ENCODE data around the gene FAM184A. TPM values are rescaled to one million over a fixed set of nuclear protein-coding genes. Genes with fewer than 3 reads are reported as not detected.

FAM184A gene
- total and polyA plus RNA-seq, 2 experiments from 2014 or later: 13.7 to 18.6 TPM

DNA sequence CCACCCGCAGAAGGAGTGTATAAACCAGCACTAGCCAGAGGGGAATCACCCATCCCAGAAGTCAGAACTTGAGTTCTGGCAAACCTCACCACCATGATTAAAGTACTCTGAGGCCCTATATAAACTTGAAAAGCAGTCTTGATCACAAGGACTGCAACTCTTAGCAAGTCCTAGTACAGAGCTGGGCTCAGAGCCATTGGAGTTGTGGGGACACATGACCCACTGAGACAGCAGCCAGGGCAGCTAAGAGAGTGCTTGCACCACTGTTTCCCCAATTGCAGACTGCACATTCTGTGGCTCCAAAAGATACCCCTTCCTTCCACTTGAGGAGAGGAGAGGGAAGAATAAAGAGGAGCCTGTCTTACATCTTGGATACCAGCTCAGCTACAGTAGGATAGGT is 138.8 kb downstream of the FAM184A start:
- Histone ChIP-seq H3K79me2 (replicated peaks; ENCODE audit: insufficient read depth) (peaks cover 53% of the 10 kb centered on the region), H3K4me2 (no peak overlapping the region), H3K27ac (ENCODE audit: low read depth) (no peak overlapping the region), H4K20me1 (replicated peaks; ENCODE audit: insufficient read depth) (no peaks in the 10 kb centered on the region), H3K4me3 (no peak overlapping the region), H3K27me3 (ENCODE audit: insufficient read depth) (no peaks in the 10 kb centered on the region), H3K4me1 (ENCODE audit: insufficient read depth) (0 out of 2 replicates have a peak, but pooled peaks cover 3% of the 10 kb centered on the region), H2AFZ (no peak overlapping the region), H3F3A (replicated peaks; ENCODE audit: low read depth) (0 out of 2 replicates have a peak, but pooled peaks cover under 1% of the 10 kb centered on the region), H3K36me3 (ENCODE audit: insufficient read depth) (peaks cover 3% of the 10 kb centered on the region; the same call in 1 of the 2 replicates), H3K9me2 (ENCODE audit: insufficient read depth) (no peaks in the 10 kb centered on the region; the same call in 1 of the 2 replicates)
- Mint-ChIP-seq H3K36me3 (ENCODE audit: low read depth) (peaks cover 77% of the 10 kb centered on the region), H3K4me1 (peaks cover 6% of the 10 kb centered on the region), H3K4me3 (no peak overlapping the region), H3K27me3 (ENCODE audit: insufficient read depth, low read depth, poor library complexity) (peaks cover 8% of the 10 kb centered on the region), H3K27ac (no peak overlapping the region), H3K9me3 (peaks cover 61% of the 10 kb centered on the region)
- ATAC-seq (no peak), DNase-seq (ENCODE audit: low spot score) (no peak)
- TF ChIP-seq, protein P1, sequence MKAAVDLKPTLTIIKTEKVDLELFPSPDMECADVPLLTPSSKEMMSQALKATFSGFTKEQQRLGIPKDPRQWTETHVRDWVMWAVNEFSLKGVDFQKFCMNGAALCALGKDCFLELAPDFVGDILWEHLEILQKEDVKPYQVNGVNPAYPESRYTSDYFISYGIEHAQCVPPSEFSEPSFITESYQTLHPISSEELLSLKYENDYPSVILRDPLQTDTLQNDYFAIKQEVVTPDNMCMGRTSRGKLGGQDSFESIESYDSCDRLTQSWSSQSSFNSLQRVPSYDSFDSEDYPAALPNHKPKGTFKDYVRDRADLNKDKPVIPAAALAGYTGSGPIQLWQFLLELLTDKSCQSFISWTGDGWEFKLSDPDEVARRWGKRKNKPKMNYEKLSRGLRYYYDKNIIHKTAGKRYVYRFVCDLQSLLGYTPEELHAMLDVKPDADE (IDR thresholded peaks at IDR 0.05): no peak
- TF ChIP-seq, protein P2, sequence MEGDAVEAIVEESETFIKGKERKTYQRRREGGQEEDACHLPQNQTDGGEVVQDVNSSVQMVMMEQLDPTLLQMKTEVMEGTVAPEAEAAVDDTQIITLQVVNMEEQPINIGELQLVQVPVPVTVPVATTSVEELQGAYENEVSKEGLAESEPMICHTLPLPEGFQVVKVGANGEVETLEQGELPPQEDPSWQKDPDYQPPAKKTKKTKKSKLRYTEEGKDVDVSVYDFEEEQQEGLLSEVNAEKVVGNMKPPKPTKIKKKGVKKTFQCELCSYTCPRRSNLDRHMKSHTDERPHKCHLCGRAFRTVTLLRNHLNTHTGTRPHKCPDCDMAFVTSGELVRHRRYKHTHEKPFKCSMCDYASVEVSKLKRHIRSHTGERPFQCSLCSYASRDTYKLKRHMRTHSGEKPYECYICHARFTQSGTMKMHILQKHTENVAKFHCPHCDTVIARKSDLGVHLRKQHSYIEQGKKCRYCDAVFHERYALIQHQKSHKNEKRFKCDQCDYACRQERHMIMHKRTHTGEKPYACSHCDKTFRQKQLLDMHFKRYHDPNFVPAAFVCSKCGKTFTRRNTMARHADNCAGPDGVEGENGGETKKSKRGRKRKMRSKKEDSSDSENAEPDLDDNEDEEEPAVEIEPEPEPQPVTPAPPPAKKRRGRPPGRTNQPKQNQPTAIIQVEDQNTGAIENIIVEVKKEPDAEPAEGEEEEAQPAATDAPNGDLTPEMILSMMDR (conservative IDR thresholded peaks at IDR 0.05; ENCODE audit: low read depth in 2 of 2): no peak
- TF ChIP-seq STAT1 (IDR thresholded peaks at IDR 0.05; ENCODE audit: unreplicated experiment) (no peak), JUNB (IDR thresholded peaks at IDR 0.05; ENCODE audit: unreplicated experiment) (no peak), EZH2phosphoT487 (IDR thresholded peaks at IDR 0.05; ENCODE audit: unreplicated experiment) (no peak), EZH2 (IDR thresholded peaks at IDR 0.05; ENCODE audit: low read depth, unreplicated experiment) (no peak), CREB1 (CRISPR knock-in tag; IDR thresholded peaks at IDR 0.05; ENCODE audit: low read depth) (no peak), ZNF114 (CRISPR knock-in tag; IDR thresholded peaks at IDR 0.05) (no peak), ZNF331 (CRISPR knock-in tag; IDR thresholded peaks at IDR 0.05; ENCODE audit: low read depth) (no peak), POLR2AphosphoS5 (IDR thresholded peaks at IDR 0.05; ENCODE audit: low read depth) (no peak), NANOG (IDR thresholded peaks at IDR 0.05; ENCODE audit: borderline replicate concordance) (no peak)
- TF ChIP-seq, protein P3, sequence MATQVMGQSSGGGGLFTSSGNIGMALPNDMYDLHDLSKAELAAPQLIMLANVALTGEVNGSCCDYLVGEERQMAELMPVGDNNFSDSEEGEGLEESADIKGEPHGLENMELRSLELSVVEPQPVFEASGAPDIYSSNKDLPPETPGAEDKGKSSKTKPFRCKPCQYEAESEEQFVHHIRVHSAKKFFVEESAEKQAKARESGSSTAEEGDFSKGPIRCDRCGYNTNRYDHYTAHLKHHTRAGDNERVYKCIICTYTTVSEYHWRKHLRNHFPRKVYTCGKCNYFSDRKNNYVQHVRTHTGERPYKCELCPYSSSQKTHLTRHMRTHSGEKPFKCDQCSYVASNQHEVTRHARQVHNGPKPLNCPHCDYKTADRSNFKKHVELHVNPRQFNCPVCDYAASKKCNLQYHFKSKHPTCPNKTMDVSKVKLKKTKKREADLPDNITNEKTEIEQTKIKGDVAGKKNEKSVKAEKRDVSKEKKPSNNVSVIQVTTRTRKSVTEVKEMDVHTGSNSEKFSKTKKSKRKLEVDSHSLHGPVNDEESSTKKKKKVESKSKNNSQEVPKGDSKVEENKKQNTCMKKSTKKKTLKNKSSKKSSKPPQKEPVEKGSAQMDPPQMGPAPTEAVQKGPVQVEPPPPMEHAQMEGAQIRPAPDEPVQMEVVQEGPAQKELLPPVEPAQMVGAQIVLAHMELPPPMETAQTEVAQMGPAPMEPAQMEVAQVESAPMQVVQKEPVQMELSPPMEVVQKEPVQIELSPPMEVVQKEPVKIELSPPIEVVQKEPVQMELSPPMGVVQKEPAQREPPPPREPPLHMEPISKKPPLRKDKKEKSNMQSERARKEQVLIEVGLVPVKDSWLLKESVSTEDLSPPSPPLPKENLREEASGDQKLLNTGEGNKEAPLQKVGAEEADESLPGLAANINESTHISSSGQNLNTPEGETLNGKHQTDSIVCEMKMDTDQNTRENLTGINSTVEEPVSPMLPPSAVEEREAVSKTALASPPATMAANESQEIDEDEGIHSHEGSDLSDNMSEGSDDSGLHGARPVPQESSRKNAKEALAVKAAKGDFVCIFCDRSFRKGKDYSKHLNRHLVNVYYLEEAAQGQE (IDR thresholded peaks at IDR 0.05; ENCODE audit: unreplicated experiment): no peak
- TF ChIP-seq, protein P4, sequence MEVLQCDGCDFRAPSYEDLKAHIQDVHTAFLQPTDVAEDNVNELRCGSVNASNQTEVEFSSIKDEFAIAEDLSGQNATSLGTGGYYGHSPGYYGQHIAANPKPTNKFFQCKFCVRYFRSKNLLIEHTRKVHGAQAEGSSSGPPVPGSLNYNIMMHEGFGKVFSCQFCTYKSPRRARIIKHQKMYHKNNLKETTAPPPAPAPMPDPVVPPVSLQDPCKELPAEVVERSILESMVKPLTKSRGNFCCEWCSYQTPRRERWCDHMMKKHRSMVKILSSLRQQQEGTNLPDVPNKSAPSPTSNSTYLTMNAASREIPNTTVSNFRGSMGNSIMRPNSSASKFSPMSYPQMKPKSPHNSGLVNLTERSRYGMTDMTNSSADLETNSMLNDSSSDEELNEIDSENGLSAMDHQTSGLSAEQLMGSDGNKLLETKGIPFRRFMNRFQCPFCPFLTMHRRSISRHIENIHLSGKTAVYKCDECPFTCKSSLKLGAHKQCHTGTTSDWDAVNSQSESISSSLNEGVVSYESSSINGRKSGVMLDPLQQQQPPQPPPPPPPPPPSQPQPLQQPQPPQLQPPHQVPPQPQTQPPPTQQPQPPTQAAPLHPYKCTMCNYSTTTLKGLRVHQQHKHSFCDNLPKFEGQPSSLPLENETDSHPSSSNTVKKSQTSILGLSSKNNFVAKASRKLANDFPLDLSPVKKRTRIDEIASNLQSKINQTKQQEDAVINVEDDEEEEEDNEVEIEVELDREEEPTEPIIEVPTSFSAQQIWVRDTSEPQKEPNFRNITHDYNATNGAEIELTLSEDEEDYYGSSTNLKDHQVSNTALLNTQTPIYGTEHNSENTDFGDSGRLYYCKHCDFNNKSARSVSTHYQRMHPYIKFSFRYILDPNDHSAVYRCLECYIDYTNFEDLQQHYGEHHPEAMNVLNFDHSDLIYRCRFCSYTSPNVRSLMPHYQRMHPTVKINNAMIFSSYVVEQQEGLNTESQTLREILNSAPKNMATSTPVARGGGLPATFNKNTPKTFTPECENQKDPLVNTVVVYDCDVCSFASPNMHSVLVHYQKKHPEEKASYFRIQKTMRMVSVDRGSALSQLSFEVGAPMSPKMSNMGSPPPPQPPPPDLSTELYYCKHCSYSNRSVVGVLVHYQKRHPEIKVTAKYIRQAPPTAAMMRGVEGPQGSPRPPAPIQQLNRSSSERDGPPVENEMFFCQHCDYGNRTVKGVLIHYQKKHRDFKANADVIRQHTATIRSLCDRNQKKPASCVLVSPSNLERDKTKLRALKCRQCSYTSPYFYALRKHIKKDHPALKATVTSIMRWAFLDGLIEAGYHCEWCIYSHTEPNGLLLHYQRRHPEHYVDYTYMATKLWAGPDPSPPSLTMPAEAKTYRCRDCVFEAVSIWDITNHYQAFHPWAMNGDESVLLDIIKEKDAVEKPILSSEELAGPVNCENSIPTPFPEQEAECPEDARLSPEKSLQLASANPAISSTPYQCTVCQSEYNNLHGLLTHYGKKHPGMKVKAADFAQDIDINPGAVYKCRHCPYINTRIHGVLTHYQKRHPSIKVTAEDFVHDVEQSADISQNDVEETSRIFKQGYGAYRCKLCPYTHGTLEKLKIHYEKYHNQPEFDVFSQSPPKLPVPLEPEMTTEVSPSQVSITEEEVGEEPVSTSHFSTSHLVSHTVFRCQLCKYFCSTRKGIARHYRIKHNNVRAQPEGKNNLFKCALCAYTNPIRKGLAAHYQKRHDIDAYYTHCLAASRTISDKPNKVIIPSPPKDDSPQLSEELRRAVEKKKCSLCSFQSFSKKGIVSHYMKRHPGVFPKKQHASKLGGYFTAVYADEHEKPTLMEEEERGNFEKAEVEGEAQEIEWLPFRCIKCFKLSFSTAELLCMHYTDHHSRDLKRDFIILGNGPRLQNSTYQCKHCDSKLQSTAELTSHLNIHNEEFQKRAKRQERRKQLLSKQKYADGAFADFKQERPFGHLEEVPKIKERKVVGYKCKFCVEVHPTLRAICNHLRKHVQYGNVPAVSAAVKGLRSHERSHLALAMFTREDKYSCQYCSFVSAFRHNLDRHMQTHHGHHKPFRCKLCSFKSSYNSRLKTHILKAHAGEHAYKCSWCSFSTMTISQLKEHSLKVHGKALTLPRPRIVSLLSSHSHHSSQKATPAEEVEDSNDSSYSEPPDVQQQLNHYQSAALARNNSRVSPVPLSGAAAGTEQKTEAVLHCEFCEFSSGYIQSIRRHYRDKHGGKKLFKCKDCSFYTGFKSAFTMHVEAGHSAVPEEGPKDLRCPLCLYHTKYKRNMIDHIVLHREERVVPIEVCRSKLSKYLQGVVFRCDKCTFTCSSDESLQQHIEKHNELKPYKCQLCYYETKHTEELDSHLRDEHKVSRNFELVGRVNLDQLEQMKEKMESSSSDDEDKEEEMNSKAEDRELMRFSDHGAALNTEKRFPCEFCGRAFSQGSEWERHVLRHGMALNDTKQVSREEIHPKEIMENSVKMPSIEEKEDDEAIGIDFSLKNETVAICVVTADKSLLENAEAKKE (CRISPR knock-in tag; IDR thresholded peaks at IDR 0.05): no peak

Measured in GM23338 (cell line).